ENCODE results near the gene PPHLN1. TPM values are rescaled to one million over a fixed set of nuclear protein-coding genes. Genes with fewer than 3 reads are reported as not detected.

PPHLN1 gene
- total RNA-seq, 2 donors from 2014 or later = 36.8 to 39.7 TPM

- Histone ChIP-seq H3K4me1 (no peaks in the 10 kb centered on the region), H3K27ac (no peak overlapping the region), H3K9me3 (no peaks in the 10 kb centered on the region), H3K9ac (ENCODE audit: low read depth in 2 of 2, low read length in 2 of 2) (no peak overlapping the region), H3K27me3 (no peaks in the 10 kb centered on the region), H3K4me3 (no peak overlapping the region), H3K36me3 (no peaks in the 10 kb centered on the region)
- TF ChIP-seq CTCF (IDR thresholded peaks at IDR 0.05) = no peak
- intact Hi-C loops (cut with DNase I) = no loop called here
- no peak for DNase-seq
Measured at GRCh38 chr12:42394429-42394828, 68.5 kb downstream of the PPHLN1 start.

- H3K27me3 ChIP-seq = no peaks in the 10 kb centered on the region
- H3K4me3 ChIP-seq = no peak overlapping the region
- H3K4me1 ChIP-seq = no peaks in the 10 kb centered on the region
- intact Hi-C loops (cut with DNase I) = no loop called here
- DNase-seq = no peak
- TF ChIP-seq CTCF (IDR thresholded peaks at IDR 0.05) = no peak
- no peaks in the 10 kb centered on the region for H3K9me3 ChIP-seq
- H3K27ac ChIP-seq = no peak overlapping the region
- H3K36me3 ChIP-seq = no peaks in the 10 kb centered on the region
- no peak overlapping the region for H3K9ac ChIP-seq (ENCODE audit: low read depth in 2 of 2, low read length in 2 of 2)
Measured at GRCh38 chr12:42396473-42397259, 70.7 kb downstream of the PPHLN1 start.

GRCh38 chr12:42402821-42403411, 76.9 kb downstream of the PPHLN1 start:
- no peak for TF ChIP-seq CTCF (IDR thresholded peaks at IDR 0.05)
- Histone ChIP-seq H3K27me3 (no peaks in the 10 kb centered on the region), H3K27ac (no peak overlapping the region), H3K4me1 (no peaks in the 10 kb centered on the region), H3K9me3 (no peaks in the 10 kb centered on the region), H3K36me3 (no peaks in the 10 kb centered on the region), H3K9ac (ENCODE audit: low read depth in 2 of 2, low read length in 2 of 2) (no peak overlapping the region), H3K4me3 (no peak overlapping the region)
- intact Hi-C loops (cut with DNase I) = no loop called here
- no peak for DNase-seq

- no peak overlapping the region for H3K27ac ChIP-seq
- TF ChIP-seq CTCF (IDR thresholded peaks at IDR 0.05) = no peak
- H3K36me3 ChIP-seq = no peaks in the 10 kb centered on the region
- no peaks in the 10 kb centered on the region for H3K4me1 ChIP-seq
- H3K9ac ChIP-seq (ENCODE audit: low read depth in 2 of 2, low read length in 2 of 2) = no peak overlapping the region
- no peak overlapping the region for H3K4me3 ChIP-seq
- H3K27me3 ChIP-seq = no peaks in the 10 kb centered on the region
- intact Hi-C loops (cut with DNase I) = no loop called here
- DNase-seq = no peak
- no peaks in the 10 kb centered on the region for H3K9me3 ChIP-seq
Measured at GRCh38 chr12:42407306-42407705, 81.3 kb downstream of the PPHLN1 start.

GRCh38 chr12:42409471-42409870, 83.5 kb downstream of the PPHLN1 start:
- H3K9me3 ChIP-seq = no peaks in the 10 kb centered on the region
- H3K36me3 ChIP-seq = no peaks in the 10 kb centered on the region
- no peak overlapping the region for H3K27ac ChIP-seq
- DNase-seq = no peak
- H3K27me3 ChIP-seq = no peaks in the 10 kb centered on the region
- H3K4me1 ChIP-seq = no peaks in the 10 kb centered on the region
- no peak overlapping the region for H3K9ac ChIP-seq (ENCODE audit: low read depth in 2 of 2, low read length in 2 of 2)
- TF ChIP-seq CTCF (IDR thresholded peaks at IDR 0.05) = no peak
- intact Hi-C loops (cut with DNase I) = no loop called here
- H3K4me3 ChIP-seq = no peak overlapping the region

Measured in colonic mucosa (tissue), 4 donors.